ENCODE measurements around the gene TPK1.
"Not testable (repeated sequence)": the region's sequence is repeated elsewhere in the genome, so short reads cannot be mapped to it uniquely, and the experiment has no call there.

The TPK1 gene

GRCh38 chr7:144821067-144821466 is 14.8 kb downstream of the TPK1 start:
- peak; percentile 90 for DNase-seq

- DNase-seq = no peak
Observed at GRCh38 chr7:144820552-144820951, 15.3 kb downstream of the TPK1 start.

- no peak for DNase-seq
Observed at GRCh38 chr7:144819566-144819965, 16.3 kb downstream of the TPK1 start.

GRCh38 chr7:144818511-144818910 is 17.3 kb downstream of the TPK1 start:
- peak; percentile 26 for DNase-seq

- DNase-seq = no peak
Observed at GRCh38 chr7:144817001-144817400, 18.9 kb downstream of the TPK1 start.

- no peak for DNase-seq
Observed at GRCh38 chr7:144814299-144814698, 21.6 kb downstream of the TPK1 start.

- DNase-seq = no peak
Observed at GRCh38 chr7:144812379-144813283, 23.2 kb downstream of the TPK1 start.

- DNase-seq = no peak
Observed at GRCh38 chr7:144805627-144806239, 30.1 kb downstream of the TPK1 start.

- DNase-seq = not testable (repeated sequence)
Observed at GRCh38 chr7:144800678-144801436, 35.0 kb downstream of the TPK1 start.

- DNase-seq = no peak
Observed at GRCh38 chr7:144796919-144797318, 38.9 kb downstream of the TPK1 start.

- no peak for DNase-seq
Observed at GRCh38 chr7:144792050-144792449, 43.8 kb downstream of the TPK1 start.

- no peak for DNase-seq
Observed at GRCh38 chr7:144791488-144791887, 44.4 kb downstream of the TPK1 start.

- no peak for DNase-seq
Observed at GRCh38 chr7:144787127-144787526, 48.7 kb downstream of the TPK1 start.

GRCh38 chr7:144786522-144786921 is 49.3 kb downstream of the TPK1 start:
- no peak for DNase-seq

GRCh38 chr7:144786079-144786478 is 49.8 kb downstream of the TPK1 start:
- DNase-seq = no peak

GRCh38 chr7:144785521-144785920 is 50.3 kb downstream of the TPK1 start:
- DNase-seq = no peak

- DNase-seq = no peak
Observed at GRCh38 chr7:144784943-144785342, 50.9 kb downstream of the TPK1 start.

GRCh38 chr7:144784441-144784840 is 51.4 kb downstream of the TPK1 start:
- DNase-seq = no peak

GRCh38 chr7:144782883-144783282 is 53.0 kb downstream of the TPK1 start:
- no peak for DNase-seq

GRCh38 chr7:144780071-144780608 is 55.7 kb downstream of the TPK1 start:
- DNase-seq = no peak

GRCh38 chr7:144777889-144778288 is 58.0 kb downstream of the TPK1 start:
- DNase-seq = not testable (repeated sequence)

GRCh38 chr7:144777005-144777839 is 58.6 kb downstream of the TPK1 start:
- DNase-seq = no peak

Measured in kidney glomerular epithelial cell (primary cell).